Right lobe of liver (tissue), 6 donors: ENCODE data around the gene ARF1. TPM values are rescaled to one million over a fixed set of nuclear protein-coding genes. Genes with fewer than 3 reads are reported as not detected.

Experiments used
- ATAC-seq, 4 donors: fragments of 200-7000 bp; cut with Tn5 transposase; one replicate each; pipeline ENCODE4 v1.9.1; 2020; ENCODE audit warnings: mild to moderate bottlenecking in 4 of 4, moderate library complexity in 4 of 4
- DNase-seq, 3 donors: peaks; one replicate each; pipeline ENCODE4 v3.0.0-alpha.2; 2020
- H3K27ac ChIP-seq, 3 donors: fragments of 200-600 bp; one replicate each; pipeline ENCODE4 v1.8.0; 2022
- H3K27me3 ChIP-seq, 2 donors: fragments of 200-600 bp; one replicate each; pipeline ENCODE4 v1.8.0; 2022
- H3K36me3 ChIP-seq, 4 donors: fragments of 200-600 bp; sonication (generic) in 1 of 4; one replicate each; pipeline versions ENCODE4 v1.5.1 to v1.8.0; 2017 to 2022; ENCODE audit warnings: control low read depth in 1 of 4
- H3K4me1 ChIP-seq, 4 donors: fragments of 200-600 bp; sonication (generic) in 1 of 4; one replicate each; pipeline versions ENCODE4 v1.5.1 to v1.8.0; 2017 to 2022; ENCODE audit warnings: control low read depth in 1 of 4
- H3K4me3 ChIP-seq, 3 donors: fragments of 200-600 bp; one replicate each; pipeline ENCODE4 v1.8.0; 2022
- H3K9me3 ChIP-seq, 4 donors: fragments of 200-600 bp; sonication (generic) in 1 of 4; one replicate each; pipeline versions ENCODE4 v1.5.1 to v1.8.0; 2017 to 2022; ENCODE audit warnings: control low read depth in 1 of 4
- CTCF ChIP-seq, 4 donors: fragments of 200-600 bp in 3 of 4; fragments of 450-650 bp in 1 of 4; IDR thresholded peaks; one replicate each; pipeline versions ENCODE4 v1.5.1 to v1.8.0; 2016 to 2022; ENCODE audit warnings: antibody characterized with exemption in 4 of 4, mild to moderate bottlenecking in 2 of 4
- POLR2A ChIP-seq: fragments of 450-650 bp; IDR thresholded peaks from one replicate; pipeline ENCODE4 v1.6.1; 2017; ENCODE audit warnings: antibody characterized with exemption, mild to moderate bottlenecking
- WGBS: methylation state at CpG from one replicate; pipeline ENCODE4 v1.1.6; 2018; ENCODE audit warnings: low coverage, low lambda C conversion rate; ENCODE audit not compliant: insufficient coverage; ENCODE audit errors: missing lambda C conversion rate; 5-methylcytosine and 5-hydroxymethylcytosine counted together
- intact Hi-C, 2 donors: fragments of 100-400 bp; cut with DNase I; formaldehyde crosslinking; loops; one replicate each; pipeline versions ENCODE4 v1.11.2 to v1.14.1; 2022
- total RNA-seq, 6 experiments: library from RNA; depleted of rRNA in 2 of 6; stranded (reverse); fragments of >200 nt in 2 of 6; fragmentation: NEBNext Ultra II Directional in 3 of 6; extraction: Animal tissue kit (Norgen Biotek cat#: 25700) in 3 of 6; gene quantifications; one replicate each; pipeline versions ENCODE4 v1.1.0 to v1.2.4, GENCODE V29; 2016 to 2023
- donor health status: DM: no; HTN: yes; CAD: no.
- donor health status: DM: no; HTN: no; CAD: no.
- donor health status: DM: no; HTN: no; CAD: no.
- donor health status: DM: no; HTN: yes; CAD: no.
- donor health status: DM: no; HTN: yes; CAD: no.

ARF1 gene
- total RNA-seq, 6 experiments from 2014 or later = 143 to 261 (median 193) TPM

GRCh38 chr1:228095938-228096337 is 13.4 kb downstream of the ARF1 start:
- Histone ChIP-seq H3K27ac (no peak overlapping the region), H3K4me1 (peaks cover 0 to 9% (median under 1%) of the 10 kb centered on the region in 4 donors), H3K4me3 (no peak overlapping the region), H3K9me3 (peaks cover 0 to 4% (median 0%) of the 10 kb centered on the region in 4 donors), H3K36me3 (peaks cover 0 to 34% (median 17%) of the 10 kb centered on the region in 4 donors), H3K27me3 (no peaks in the 10 kb centered on the region)
- DNase-seq (no peak), ATAC-seq (no peak)
- WGBS = 87% methylated on average over 3 of the region's 8 CpGs
- TF ChIP-seq CTCF (IDR thresholded peaks at IDR 0.05) = no peak
- no peak for TF ChIP-seq POLR2A
- intact Hi-C loops = no loop called here

- WGBS = no CpG with 5 or more reads among the region's 13 CpGs
- Histone ChIP-seq H3K4me1 (peaks cover 0 to 7% (median under 1%) of the 10 kb centered on the region in 4 donors), H3K9me3 (peaks cover 0 to 4% (median 0%) of the 10 kb centered on the region in 4 donors), H3K27me3 (no peaks in the 10 kb centered on the region), H3K4me3 (no peak overlapping the region), H3K27ac (no peak overlapping the region), H3K36me3 (peaks cover 0 to 34% (median 17%) of the 10 kb centered on the region in 4 donors)
- ATAC-seq (no peak), DNase-seq (peak in 1 of 3 donors; percentile 14)
- no peak for TF ChIP-seq CTCF (IDR thresholded peaks at IDR 0.05)
- TF ChIP-seq POLR2A = no peak
- intact Hi-C loops = no loop called here
Measured at GRCh38 chr1:228096416-228097332, 14.2 kb downstream of the ARF1 start.

- Histone ChIP-seq H3K36me3 (peaks cover 0 to 34% (median 17%) of the 10 kb centered on the region in 4 donors), H3K9me3 (peaks cover 0 to 4% (median 0%) of the 10 kb centered on the region in 4 donors), H3K4me1 (peaks cover 0 to 8% (median 0%) of the 10 kb centered on the region in 4 donors), H3K27ac (no peak overlapping the region), H3K4me3 (no peak overlapping the region), H3K27me3 (no peaks in the 10 kb centered on the region)
- ATAC-seq (no peak), DNase-seq (peak in 1 of 3 donors; percentile 21)
- TF ChIP-seq POLR2A (no peak), CTCF (IDR thresholded peaks at IDR 0.05) (no peak)
- intact Hi-C loops = no loop called here
- 88% methylated on average over 13 of the region's 34 CpGs for WGBS
Measured at GRCh38 chr1:228097333-228098081, 15.0 kb downstream of the ARF1 start.

GRCh38 chr1:228098323-228098931 is 15.9 kb downstream of the ARF1 start:
- ATAC-seq = no peak
- peaks cover 0 to 34% (median 17%) of the 10 kb centered on the region in 4 donors for H3K36me3 ChIP-seq
- H3K27ac ChIP-seq = no peak overlapping the region
- H3K9me3 ChIP-seq = peaks cover 0 to 4% (median 0%) of the 10 kb centered on the region in 4 donors
- no peak overlapping the region for H3K4me3 ChIP-seq
- intact Hi-C loops = no loop called here
- no peaks in the 10 kb centered on the region for H3K27me3 ChIP-seq
- H3K4me1 ChIP-seq = peaks cover 0 to 9% (median 0%) of the 10 kb centered on the region in 4 donors
- DNase-seq = no peak
- TF ChIP-seq POLR2A (no peak), CTCF (IDR thresholded peaks at IDR 0.05) (no peak)
- 92% methylated on average over 10 of the region's 28 CpGs for WGBS
